Caki2 (cell line): ENCODE results near the gene ETF1. TPM values are rescaled to one million over a fixed set of nuclear protein-coding genes. Genes with fewer than 3 reads are reported as not detected.
A peak's percentile ranks its signal among the peaks of the same experiment; 100 is the strongest.

Source experiments
- DNase-seq: peaks from one replicate; pipeline ENCODE4 v3.0.0-alpha.2; 2015; ENCODE audit warnings: low read depth
- in situ Hi-C: cut with HindIII; loops from 2 replicates; pipeline ENCODE4 v1.10.0; 2016; ENCODE audit warnings: low sequenced_read_pairs, low pct_unique_long_range_greater_than_20kb, mixed read lengths
- total RNA-seq: library from RNA; depleted of rRNA; stranded (reverse); fragments of >200 nt; shearing (Covaris generic); gene quantifications from 2 replicates; pipeline ENCODE4 v1.2.3, GENCODE V29; 2014; ENCODE audit warnings: low replicate concordance; rRNA removed

The ETF1 gene
- 45.2 and 68.5 TPM in 2 replicates for total RNA-seq

- peak; percentile 100 for DNase-seq
- in situ Hi-C loops = no loop called here
These were observed at the start of gene ETF1 for GRCh38 chr5:138542956-138543729. Gene ETF1 (minus strand): TSS chr5:138543236. CDS start chr5:138542918, 318 bp downstream.

DNA sequence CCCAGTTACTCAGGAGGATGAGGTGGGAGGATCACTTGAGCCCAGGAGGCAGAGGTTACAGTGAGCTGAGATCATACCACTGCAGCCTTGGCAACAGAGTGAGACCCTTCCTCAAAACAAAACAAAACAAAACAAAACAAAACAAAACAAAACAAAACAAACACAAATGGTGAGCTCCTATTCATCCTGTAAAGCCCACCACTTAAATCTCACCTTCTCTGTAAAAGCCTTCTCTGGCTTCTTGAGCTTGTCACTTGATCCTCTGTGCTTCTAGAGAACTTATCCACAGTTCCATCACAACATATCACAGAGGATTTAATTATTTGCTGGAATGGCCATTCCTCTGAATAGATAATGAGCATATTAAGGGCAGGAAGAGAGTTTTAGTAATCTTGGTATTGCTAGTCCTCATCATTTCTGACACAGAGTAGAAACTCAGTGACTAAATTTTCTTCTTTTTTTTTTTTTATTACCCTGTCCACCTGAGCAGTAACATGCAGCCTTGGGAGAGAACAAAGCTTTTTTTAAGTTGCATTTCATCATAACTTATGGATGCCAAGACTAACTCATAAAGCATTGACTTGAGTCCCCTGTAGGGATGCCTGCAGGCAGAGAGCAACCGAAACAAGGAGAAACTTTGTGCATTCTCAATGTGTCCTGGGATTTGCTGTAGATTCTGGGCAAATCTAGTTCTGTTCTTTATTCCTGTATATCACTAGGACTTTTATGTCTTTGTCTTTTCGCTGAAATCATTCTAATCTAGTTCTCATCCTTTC, 45.2 kb upstream of the ETF1 start:
- no peak for DNase-seq
- in situ Hi-C loops = no loop called here

GRCh38 chr5:138585157-138585556, 42.1 kb upstream of the ETF1 start:
- DNase-seq = no peak
- in situ Hi-C loops = no loop called here

GRCh38 chr5:138583984-138584637, 41.1 kb upstream of the ETF1 start:
- DNase-seq = no peak
- in situ Hi-C loops = no loop called here

GRCh38 chr5:138582959-138583358, 39.9 kb upstream of the ETF1 start:
- no peak for DNase-seq
- in situ Hi-C loops = no loop called here

- DNase-seq = no peak
- in situ Hi-C loops = no loop called here
These were observed 37.7 kb upstream of the ETF1 start for GRCh38 chr5:138580777-138581176.

DNA sequence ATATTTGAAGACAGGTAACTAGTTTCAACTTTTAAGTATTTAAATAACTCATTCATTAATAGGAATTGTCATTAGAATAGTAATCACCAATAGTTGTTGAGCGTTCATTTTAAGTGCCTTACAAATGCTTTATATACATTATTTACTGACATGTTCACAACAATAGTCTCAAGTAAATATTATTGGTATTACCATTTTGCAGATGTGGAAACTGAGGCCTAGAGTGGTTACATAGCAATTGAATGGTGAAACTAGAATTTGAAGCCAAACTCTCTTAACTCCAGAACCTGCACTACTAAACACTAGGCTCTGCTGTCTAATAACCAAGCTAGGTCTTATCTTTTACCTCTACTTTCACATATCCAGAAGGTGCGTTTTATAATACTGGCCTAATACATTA, 37.0 kb upstream of the ETF1 start:
- DNase-seq = no peak
- in situ Hi-C loops = no loop called here

DNA sequence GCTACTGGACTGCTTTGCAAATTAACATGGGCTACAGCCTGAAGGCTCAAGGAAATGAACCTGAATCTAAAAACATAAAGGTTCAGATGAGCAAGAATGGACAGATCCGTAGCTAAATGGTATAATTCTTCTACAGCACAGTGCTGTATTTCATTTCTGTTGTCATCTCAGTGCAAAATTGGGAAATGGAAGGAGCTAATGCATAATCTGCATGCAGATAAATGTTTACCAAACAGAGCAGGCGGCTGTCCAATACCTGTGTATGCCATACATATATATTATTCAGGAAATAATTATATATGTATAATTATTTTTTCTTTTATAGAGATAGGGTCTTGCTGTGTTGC, 36.5 kb upstream of the ETF1 start:
- in situ Hi-C loops = no loop called here
- no peak for DNase-seq

DNA sequence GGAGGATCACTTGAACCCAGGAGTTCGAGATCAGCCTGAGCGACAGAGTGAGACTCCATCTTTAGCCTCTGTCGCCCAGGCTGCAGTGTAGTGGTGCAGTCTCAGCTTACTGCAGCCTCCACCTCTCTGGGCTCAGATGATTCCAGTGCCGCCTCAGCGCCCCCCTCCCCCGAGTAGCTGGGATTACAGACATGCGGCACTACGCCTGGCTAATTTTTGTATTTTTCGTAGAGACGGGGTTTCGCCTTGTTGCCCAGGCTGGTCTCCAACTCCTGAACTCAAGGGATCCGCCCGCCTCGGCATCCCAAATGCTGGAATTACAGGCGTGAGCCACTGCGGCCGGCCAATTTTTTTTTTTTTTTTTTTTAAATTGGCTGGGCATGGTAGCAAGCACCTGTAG, 34.4 kb upstream of the ETF1 start:
- in situ Hi-C loops = no loop called here
- DNase-seq = no peak

- in situ Hi-C loops = no loop called here
- peak; percentile 99 for DNase-seq
These were observed 32.4 kb upstream of the ETF1 start, which contains the start of gene HSPA9 for GRCh38 chr5:138575194-138576015. Gene HSPA9 (minus strand): TSS chr5:138575401. CDS start chr5:138575318, 83 bp downstream.

DNA sequence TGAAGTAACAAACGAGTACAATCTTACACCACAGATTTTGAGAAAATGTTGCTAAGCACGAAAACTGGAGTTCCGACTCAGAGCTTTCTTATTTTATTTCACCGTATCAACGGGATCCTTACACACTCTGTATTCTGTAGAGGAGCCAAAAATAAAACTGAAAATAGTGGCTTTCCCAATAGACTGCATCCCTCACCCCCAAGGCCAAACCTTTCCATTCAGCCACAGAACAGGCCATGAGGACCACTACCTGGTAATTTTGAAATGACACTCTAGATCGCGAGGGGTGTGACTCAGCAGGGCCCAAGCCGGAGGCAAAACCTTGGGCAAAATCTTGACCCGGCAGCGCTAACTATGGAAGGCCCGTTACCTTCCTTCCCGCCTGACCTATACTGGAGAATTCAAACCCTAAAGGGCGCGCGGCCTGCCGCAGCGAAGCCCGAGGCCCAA, 31.7 kb upstream of the ETF1 start:
- in situ Hi-C loops = no loop called here
- DNase-seq = no peak

- no peak for DNase-seq
- in situ Hi-C loops = no loop called here
These were observed 31.1 kb upstream of the ETF1 start for GRCh38 chr5:138573949-138574670.

DNA sequence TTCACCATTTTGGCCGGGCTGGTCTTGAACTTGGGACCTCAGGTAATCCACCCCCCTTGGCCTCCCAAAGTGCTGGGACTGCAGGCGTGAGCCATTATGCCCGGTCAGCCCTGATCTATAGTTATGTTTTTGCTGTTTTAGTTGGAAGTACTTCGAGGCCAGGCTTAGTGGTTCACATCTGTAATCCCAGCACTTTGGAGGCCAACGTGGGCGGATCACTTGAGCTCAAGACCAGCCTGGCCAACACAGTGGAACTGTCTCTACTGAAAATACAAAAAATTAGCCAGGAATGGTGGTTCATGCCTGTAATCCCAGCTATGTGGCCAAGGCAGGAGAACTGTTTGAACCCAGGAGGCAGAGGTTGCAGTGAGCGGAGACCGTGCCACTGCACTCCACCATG, 30.2 kb upstream of the ETF1 start:
- in situ Hi-C loops = no loop called here
- DNase-seq = no peak

GRCh38 chr5:138570871-138571270, 27.8 kb upstream of the ETF1 start:
- in situ Hi-C loops = no loop called here
- DNase-seq = no peak

DNA sequence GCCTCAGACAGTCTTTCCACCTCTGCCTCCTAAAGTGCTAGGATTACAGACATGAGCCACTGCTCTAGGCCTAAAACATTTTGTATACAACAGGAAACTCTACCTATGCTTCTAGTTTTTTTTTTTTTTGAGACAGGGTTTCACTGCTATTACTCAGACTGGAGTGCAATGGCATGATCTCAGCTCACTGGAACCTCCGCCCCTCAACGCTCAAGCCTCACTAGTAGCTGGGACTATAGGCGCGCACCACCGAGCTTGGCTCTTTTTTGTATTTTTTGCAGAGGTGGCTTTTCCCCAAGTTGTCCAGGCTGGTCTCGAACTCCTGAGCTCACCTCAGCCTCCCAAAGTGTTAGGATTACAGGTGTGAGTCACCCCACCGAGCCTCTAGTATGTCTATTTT, 26.7 kb upstream of the ETF1 start:
- peak; percentile 45 for DNase-seq
- in situ Hi-C loops = no loop called here

- in situ Hi-C loops = no loop called here
- peak; percentile 94 for DNase-seq
These were observed 25.2 kb upstream of the ETF1 start for GRCh38 chr5:138568061-138568824.

DNA sequence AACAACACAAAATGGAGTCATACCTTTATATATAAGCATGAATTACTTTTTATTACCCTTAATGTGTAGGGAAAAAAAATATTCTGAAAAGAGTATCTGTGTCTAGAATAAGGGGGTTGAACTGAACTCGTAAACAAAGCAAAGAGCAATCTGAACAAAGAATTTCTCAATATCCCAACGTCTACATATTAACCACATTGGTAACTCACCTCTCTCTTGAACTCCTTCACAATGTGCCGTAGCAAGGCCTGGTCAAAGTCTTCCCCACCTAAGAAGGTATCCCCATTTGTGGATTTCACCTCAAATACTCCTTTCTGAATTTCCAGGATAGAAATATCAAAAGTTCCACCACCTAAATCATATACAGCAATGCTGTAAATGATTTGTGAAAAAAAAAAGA, 23.8 kb upstream of the ETF1 start:
- DNase-seq = no peak
- in situ Hi-C loops = no loop called here
